EH (cell line): ENCODE results near the gene BBLN.
"Not testable (repeated sequence)": the region's sequence is repeated elsewhere in the genome, so short reads cannot be mapped to it uniquely, and the experiment has no call there.

Experiments used
- DNase-seq: peaks from one replicate; pipeline ENCODE4 v3.0.0-alpha.2; 2015; ENCODE audit warnings: low read depth

Gene BBLN, protein sequence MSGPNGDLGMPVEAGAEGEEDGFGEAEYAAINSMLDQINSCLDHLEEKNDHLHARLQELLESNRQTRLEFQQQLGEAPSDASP

GRCh38 chr9:128159784-128160602 is at the start of gene BBLN:
Gene BBLN (plus strand): TSS chr9:128160265. CDS start chr9:128160408, 143 bp downstream.
- peak; percentile 93 for DNase-seq

DNA sequence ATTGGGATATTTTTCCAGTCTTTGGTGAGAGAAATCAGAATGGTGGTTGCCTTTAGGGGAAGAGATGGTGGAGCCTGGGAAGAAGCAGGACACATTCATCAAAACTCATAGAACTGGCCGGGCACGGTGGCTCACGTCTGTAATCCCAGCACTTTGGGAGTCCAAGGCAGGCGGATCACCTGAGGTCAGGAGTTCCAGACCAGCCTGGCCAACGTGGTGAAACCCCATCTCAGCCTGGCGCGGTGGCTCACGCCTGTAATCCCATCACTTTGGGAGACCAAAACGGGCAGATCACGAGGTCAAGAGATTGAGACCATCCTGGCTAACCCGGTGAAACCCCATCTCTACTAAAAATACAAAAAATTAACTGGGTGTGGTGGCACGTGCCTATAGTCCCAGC is 48.3 kb upstream of the BBLN start:
- not testable (repeated sequence) for DNase-seq

GRCh38 chr9:128113526-128114325 is 46.3 kb upstream of the BBLN start:
- no peak for DNase-seq

DNA sequence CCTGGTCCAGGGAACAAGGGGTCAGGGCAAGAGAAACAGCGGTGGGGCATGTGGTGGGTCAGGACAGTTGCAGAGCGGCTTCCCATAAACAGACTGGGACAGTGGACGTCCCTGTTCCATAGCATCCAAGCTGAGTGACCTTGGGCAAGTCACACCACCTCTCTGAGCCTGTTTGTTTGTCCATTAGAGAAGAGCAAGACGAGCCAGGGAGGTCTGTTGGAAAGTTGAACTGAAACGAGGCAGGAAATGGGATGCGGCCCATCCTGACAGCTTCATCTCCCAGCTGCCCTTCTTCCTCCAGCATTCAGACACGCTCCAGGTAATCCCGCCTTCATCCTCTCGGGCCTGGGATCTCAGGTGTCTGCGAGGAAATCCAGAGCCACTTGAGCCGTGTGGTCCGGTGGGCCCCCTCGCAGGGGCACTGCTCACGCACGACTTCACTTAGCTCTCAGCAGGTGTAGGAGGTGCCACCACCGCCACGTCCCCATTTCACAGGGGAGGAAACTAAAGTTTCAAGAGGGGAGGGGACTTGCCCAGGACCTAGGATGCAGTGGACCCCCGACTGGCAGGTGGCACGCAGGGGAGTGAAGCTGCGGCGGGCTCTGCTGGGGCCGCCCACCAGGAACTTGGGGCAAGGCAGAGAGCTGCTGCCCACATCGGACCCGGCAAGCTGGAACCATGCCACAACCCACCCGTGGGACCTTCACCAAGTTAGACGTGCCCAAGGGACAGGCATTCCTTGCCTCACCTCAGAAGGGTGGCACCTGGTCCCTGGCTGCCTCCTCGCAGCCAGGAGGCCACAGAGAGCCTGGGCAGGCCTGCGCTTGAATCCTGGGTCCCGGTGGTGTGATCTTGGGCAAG is 45.5 kb upstream of the BBLN start:
- no peak for DNase-seq

- DNase-seq = no peak
Measured at GRCh38 chr9:128115187-128116103, 44.6 kb upstream of the BBLN start.

- no peak for DNase-seq
Measured at GRCh38 chr9:128116104-128117083, 43.7 kb upstream of the BBLN start.

DNA sequence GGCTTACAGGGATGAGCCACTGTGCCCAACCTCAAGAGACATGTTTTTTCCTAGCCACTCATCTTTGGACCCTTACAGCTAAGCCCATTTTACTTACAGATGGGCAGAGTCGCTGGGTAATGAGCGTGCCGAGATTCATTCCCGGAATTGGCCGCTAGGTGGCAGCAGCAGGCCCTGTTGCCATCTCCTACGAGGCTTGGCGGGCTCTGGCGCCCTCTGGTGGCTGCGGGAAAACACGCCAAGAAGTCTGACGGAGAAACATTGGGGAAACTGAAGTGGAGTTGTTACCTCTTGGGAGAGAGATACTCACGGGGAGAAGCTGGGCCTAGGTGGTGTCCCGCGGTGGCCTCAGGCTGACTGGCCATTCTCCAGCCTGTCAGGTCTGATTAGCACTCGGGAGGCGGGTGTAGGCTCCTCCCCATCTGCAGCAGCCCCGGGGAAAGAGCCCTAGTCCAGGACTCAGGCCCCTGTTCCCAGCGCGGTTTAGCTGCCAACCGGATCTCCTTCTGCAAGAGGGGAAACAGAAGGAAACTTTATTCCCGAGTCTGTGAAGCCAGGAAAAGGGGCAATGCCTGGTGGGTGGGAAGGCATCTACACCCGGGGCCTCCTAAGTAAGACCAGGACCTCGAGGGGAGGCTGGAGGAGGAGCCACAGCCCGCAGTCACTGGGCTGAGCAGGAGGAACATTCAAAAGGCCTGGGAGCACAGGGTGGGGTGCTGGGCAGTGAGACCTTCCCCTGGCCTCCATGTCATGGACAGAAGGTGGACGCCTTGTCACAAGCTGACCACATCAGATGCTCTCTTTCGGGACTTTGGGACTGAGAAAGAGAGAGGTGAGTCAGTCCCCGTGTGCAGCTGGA is 42.2 kb upstream of the BBLN start:
- peak; percentile 86 for DNase-seq

DNA sequence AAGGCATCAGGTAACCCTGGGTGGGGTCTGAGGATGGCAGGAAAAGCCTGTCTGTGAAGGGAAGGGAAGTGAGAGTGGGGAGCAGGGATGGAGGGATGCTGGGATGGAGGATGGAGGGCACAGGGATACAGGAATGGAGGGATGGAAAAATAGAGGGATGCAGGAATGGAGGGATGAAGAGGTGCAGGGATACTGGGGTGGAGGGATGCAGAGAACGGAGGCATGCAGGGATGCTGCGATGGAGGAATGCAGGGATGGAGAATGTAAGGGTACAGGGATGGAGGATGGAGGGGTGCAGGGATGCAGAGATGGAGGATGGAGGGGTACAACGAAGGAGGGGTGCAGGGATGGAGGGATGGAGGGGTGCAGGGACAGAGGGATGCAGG is 41.6 kb upstream of the BBLN start:
- DNase-seq = no peak

DNA sequence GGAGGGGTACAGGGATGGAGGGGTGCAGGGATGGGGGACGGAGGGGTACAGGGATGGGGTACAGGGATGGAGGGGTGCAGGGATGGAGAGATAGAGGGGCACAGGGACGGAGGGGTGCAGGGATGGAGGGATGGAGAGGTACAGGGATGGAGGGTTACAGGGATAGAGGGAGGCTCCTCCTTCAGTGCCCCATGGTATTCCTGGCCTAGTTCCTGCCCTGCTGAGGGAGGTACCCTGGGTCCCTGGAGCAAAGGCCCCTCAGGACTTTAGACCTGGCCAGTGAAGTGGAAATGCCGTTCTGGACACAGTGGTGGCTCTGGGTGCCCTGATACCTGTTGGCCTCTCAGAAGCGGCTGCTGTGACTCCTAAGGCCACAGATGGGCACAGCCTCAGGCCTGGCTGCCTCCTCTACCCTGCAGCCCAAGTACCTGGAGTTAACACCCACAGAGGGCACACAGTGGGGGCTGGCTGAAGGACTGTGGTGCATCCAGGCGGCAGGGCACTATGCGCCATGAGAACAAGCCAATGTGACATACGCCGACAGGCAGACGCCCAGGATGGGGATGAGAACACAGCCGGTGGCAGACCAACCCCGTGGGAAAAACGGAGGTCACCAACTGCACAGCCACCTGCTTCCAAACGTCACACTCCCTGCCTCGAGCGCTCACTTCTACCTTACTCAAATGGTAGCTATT is 40.9 kb upstream of the BBLN start:
- no peak for DNase-seq

- DNase-seq = no peak
Measured at GRCh38 chr9:128120061-128120740, 39.9 kb upstream of the BBLN start.

DNA sequence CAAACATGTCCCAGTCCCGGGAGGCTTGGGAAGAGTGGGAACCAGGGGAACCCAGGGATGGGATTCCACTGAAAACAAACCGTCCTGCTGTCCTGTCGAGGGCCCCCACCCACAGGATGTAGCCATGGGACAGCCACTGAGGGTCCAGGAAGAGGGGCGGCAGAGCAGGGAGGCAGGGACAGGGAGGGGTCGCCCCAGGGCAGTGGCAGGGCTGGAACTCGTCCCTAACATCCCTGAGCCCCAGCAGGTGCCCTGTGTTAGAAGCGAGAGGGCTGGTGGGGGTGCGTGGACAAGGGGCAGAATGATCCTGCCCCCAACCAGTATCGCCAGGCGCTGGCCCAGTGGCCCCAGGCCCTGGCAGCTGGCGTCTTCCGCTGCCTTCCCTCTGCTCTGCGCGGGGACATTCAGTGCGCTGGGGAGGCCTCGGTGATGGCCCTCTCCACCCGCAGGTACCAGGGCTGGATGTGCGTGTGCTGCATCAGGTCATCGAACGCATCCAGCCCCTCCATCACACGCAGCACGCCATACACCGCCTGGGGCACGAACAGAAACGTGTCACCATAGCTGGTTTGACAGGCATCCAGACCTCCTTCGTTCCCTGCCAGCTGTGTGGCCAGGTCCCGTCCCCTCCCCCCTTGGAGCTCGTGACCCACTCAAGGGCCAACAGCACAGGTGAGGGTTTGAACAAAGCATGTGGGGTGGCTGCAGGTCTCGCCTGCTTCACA is 39.2 kb upstream of the BBLN start:
- DNase-seq = no peak

DNA sequence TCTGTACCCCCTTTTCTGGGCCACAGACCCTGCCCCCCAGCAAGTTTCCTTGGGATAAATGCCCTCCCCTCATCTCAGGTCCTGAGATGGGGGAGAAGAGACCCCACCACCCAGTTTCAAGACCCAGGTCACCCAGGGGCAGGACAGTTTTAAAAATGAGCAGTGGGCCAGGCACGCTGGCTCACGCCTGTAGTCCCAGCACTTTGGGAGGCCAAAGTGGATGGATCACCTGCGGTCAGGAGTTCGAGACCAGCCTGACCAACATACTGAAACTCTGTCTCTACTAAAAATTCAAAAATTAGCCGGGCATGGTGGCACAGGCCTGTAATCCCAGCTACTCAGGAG is 38.6 kb upstream of the BBLN start:
- no peak for DNase-seq

- no peak for DNase-seq
Measured at GRCh38 chr9:128121924-128122808, 37.9 kb upstream of the BBLN start.

GRCh38 chr9:128122809-128123175 is 37.3 kb upstream of the BBLN start:
- no peak for DNase-seq

DNA sequence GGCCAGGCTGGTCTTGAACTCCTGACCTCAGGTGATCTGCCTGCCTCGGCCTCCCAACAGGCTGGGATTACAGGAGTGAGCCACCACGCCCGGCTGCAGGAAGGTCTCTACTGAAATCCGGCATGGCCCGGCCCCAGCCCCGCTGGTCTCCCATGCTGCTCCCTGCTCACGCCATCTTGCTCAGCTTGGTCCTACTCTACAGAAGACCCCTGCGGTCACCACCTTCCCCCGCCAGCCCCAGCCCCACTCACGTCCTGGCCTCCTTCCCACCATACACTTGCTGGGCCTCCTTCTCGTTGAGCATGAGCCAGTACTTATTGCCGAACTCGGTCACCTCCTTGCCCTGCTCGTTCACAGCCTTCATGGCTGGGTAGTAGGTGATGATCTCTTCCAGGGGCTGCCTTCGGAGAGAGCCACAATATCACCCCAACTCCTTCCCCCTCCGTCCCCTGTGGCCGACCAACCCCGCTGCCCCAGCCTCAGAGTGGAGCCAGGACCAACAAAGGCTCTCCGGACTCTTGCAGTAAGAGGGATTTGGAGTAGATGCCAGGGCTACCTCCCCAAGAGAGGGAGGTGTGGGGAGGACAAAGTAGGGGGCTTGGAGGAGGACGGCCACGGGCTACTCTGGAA is 36.5 kb upstream of the BBLN start:
- DNase-seq = no peak

DNA sequence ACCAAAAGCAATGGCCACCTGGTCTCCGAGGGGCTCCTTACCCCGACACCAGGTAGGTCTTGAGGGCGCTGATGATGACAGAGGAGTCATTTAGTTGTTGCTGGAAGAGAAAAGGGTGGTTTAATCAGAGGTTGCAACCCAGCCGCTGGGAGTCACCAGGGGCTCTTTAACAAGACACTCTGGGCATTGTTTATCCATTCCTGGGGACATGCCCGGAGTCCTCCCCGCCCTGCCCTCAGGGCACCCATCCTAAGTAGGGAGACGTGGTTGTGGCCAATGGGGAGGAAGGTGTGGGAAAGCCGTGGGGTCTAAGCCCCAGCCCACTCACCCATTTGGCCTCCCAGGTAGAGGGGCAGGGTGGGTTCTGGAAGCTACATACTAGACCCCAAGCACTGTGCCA is 35.6 kb upstream of the BBLN start:
- DNase-seq = no peak
